GM12801 (cell line): ENCODE data around the gene PAX8.

ENCODE experiments used
- CTCF ChIP-seq: IDR thresholded peaks from one replicate; pipeline ENCODE4 v1.5.1; 2011; ENCODE audit warnings: control low read depth; ENCODE audit not compliant: insufficient read length; ENCODE audit errors: extremely low read depth

The PAX8 gene

GRCh38 chr2:113278742-113279139, at the start of gene PAX8:
Gene PAX8, minus strand, starts transcription at chr2:113278921. Its CDS starts 527 bp downstream, at chr2:113278394.
- no peak for TF ChIP-seq CTCF

GRCh38 chr2:113328043-113328442, 49.3 kb upstream of the PAX8 start:
- TF ChIP-seq CTCF: no peak

- no peak for TF ChIP-seq CTCF
These were observed 46.0 kb upstream of the PAX8 start for GRCh38 chr2:113324684-113325160.

GRCh38 chr2:113316085-113316484, 37.4 kb upstream of the PAX8 start:
- TF ChIP-seq CTCF: no peak

GRCh38 chr2:113309655-113310387, 31.1 kb upstream of the PAX8 start:
- no peak for TF ChIP-seq CTCF

GRCh38 chr2:113305146-113305545, 26.4 kb upstream of the PAX8 start:
- TF ChIP-seq CTCF: no peak

GRCh38 chr2:113304702-113305101, 26.0 kb upstream of the PAX8 start:
- TF ChIP-seq CTCF: no peak

GRCh38 chr2:113300281-113300680, 21.6 kb upstream of the PAX8 start:
- no peak for TF ChIP-seq CTCF
